ENCODE data around the gene CHMP4A. TPM values are rescaled to one million over a fixed set of nuclear protein-coding genes. Genes with fewer than 3 reads are reported as not detected.

The CHMP4A gene
- total RNA-seq, 1 experiment from 2014 or later = 56.7 TPM

DNA sequence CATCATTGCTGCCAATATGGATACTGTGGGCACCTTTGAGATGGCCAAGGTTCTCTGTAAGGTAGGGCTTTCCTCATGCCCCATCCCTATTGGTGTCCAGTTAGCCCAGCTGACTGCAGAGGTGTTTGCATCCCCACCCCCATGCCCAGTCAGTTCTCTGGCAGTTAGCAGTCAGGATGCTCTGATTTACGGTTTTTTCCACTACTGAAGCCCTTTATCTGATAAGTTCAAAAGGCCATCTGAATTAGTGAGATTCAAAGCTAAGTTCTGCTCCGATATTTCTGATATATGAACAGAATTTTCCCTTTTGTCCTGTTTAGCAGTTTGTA lies 20.2 kb upstream of the CHMP4A start:
- POLR2A ChIA-PET (ENCODE audit: low non-redundant PET) = interaction anchor here (0.6 kb wide), 2 partner anchors 8 to 14 kb away, joined by 3 to 14 read pairs; no protein-coding TSS in a partner anchor
- H3K27ac ChIP-seq (ENCODE audit: low read depth, low read length, poor library complexity, severe bottlenecking) = peak overlapping the region; percentile 88

GRCh38 chr14:24232645-24233537 lies 19.6 kb upstream of the CHMP4A start, which contains the start of gene GMPR2:
Gene GMPR2, plus strand, starts transcription at chr14:24232929. Its CDS starts 325 bp downstream, at chr14:24233254.
- no peak for DNase-seq (ENCODE audit: low spot score)
- intact Hi-C loops (cut with micrococcal nuclease; ENCODE audit: unreplicated experiment) = loop anchor here (1.0 kb wide), 1 partner anchor 20 kb away; the partner anchor contains the start of gene CHMP4A
- POLR2A ChIA-PET (ENCODE audit: low non-redundant PET) = interaction anchor here (0.6 to 0.7 kb wide), 2 partner anchors 13 to 1764 kb away, joined by 3 to 14 read pairs; no protein-coding TSS in a partner anchor
- Histone ChIP-seq H3K4me1 (ENCODE audit: insufficient read depth, low read length, poor library complexity, severe bottlenecking) (peaks cover 15% of the 10 kb centered on the region), H3K27ac (ENCODE audit: low read depth, low read length, poor library complexity, severe bottlenecking) (peak within 1 kb of the TSS; percentile 88), H3K9me3 (ENCODE audit: low read depth, low read length, poor library complexity, severe bottlenecking) (no peaks in the 10 kb centered on the region), H3K27me3 (replicated peaks; ENCODE audit: insufficient read depth, low read depth, low read length, poor library complexity) (no peaks in the 10 kb centered on the region), H3K4me3 (ENCODE audit: low read depth, low read length, poor library complexity, severe bottlenecking) (peak within 1 kb of the TSS; percentile 77), H3K36me3 (ENCODE audit: insufficient read depth, low read length, poor library complexity, severe bottlenecking) (peaks cover 35% of the 10 kb centered on the region)
- no peak for TF ChIP-seq EZH2 (IDR thresholded peaks at IDR 0.05; ENCODE audit: borderline replicate concordance, low read depth, low read length, poor library complexity, severe bottlenecking)
- TF ChIP-seq CTCF (conservative IDR thresholded peaks at IDR 0.05; ENCODE audit: low read depth, low read length) = no peak
- BruUV-seq (replicated peaks) = TSS peak; percentile 67
- CTCF ChIA-PET = no interaction called here

More for the DNA sequence above, 20.2 kb upstream of the CHMP4A start:
- no peaks in the 10 kb centered on the region for H3K27me3 ChIP-seq (replicated peaks; ENCODE audit: insufficient read depth, low read depth, low read length, poor library complexity)
- peaks cover 15% of the 10 kb centered on the region for H3K4me1 ChIP-seq (ENCODE audit: insufficient read depth, low read length, poor library complexity, severe bottlenecking)
- peak overlapping the region; percentile 77 for H3K4me3 ChIP-seq (ENCODE audit: low read depth, low read length, poor library complexity, severe bottlenecking)
- TF ChIP-seq EZH2 (IDR thresholded peaks at IDR 0.05; ENCODE audit: borderline replicate concordance, low read depth, low read length, poor library complexity, severe bottlenecking) = no peak
- TF ChIP-seq CTCF (conservative IDR thresholded peaks at IDR 0.05; ENCODE audit: low read depth, low read length) = no peak
- H3K36me3 ChIP-seq (ENCODE audit: insufficient read depth, low read length, poor library complexity, severe bottlenecking) = peaks cover 36% of the 10 kb centered on the region
- CTCF ChIA-PET = no interaction called here
- H3K9me3 ChIP-seq (ENCODE audit: low read depth, low read length, poor library complexity, severe bottlenecking) = no peaks in the 10 kb centered on the region
- BruUV-seq (replicated peaks) = no TSS peak
- DNase-seq (ENCODE audit: low spot score) = no peak
- intact Hi-C loops (cut with micrococcal nuclease; ENCODE audit: unreplicated experiment) = no loop called here

DNA sequence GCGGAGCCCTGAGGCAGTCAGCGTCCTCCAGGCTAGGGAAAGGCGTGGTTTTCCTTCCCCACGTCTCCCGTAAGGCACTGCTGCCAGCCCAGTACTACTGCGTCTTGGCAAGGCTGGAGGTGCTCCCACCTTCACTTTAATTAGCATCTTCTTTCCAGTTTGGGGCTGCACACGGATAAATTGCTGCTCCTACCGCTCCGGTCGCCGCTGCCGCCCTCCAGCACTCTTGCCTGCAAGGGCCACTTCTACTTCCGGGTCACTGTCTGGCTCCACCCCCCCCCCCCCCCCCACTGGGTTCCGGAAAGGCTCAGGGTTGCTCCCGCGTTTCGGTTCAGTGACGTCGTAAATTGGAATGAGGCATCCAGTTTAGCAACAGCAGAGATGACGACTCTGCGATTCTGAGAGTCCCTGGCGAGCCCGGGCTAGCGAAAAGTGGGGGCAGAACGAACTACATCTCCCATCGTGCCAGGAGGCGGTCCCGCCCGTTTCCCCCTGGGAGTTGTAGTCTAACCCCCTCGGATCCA lies 18.9 kb upstream of the CHMP4A start, which contains the start of gene NEDD8:
Gene NEDD8, minus strand, starts transcription at position 247 of the 524 bp plus-strand sequence. Its CDS starts 100 bp downstream, at position 147.
- intact Hi-C loops (cut with micrococcal nuclease; ENCODE audit: unreplicated experiment) = loop anchor here (1.0 kb wide), 1 partner anchor 19 kb away; the partner anchor contains the start of gene CHMP4A
- Histone ChIP-seq H3K36me3 (ENCODE audit: insufficient read depth, low read length, poor library complexity, severe bottlenecking) (peaks cover 29% of the 10 kb centered on the region), H3K4me3 (ENCODE audit: low read depth, low read length, poor library complexity, severe bottlenecking) (peak within 1 kb of the TSS; percentile 77), H3K9me3 (ENCODE audit: low read depth, low read length, poor library complexity, severe bottlenecking) (no peaks in the 10 kb centered on the region), H3K4me1 (ENCODE audit: insufficient read depth, low read length, poor library complexity, severe bottlenecking) (peaks cover 15% of the 10 kb centered on the region), H3K27me3 (replicated peaks; ENCODE audit: insufficient read depth, low read depth, low read length, poor library complexity) (no peaks in the 10 kb centered on the region), H3K27ac (ENCODE audit: low read depth, low read length, poor library complexity, severe bottlenecking) (peak within 1 kb of the TSS; percentile 88)
- CTCF ChIA-PET = no interaction called here
- TF ChIP-seq CTCF (conservative IDR thresholded peaks at IDR 0.05; ENCODE audit: low read depth, low read length) (no peak), EZH2 (IDR thresholded peaks at IDR 0.05; ENCODE audit: borderline replicate concordance, low read depth, low read length, poor library complexity, severe bottlenecking) (no peak)
- peak; percentile 98 for DNase-seq (ENCODE audit: low spot score)
- no TSS peak for BruUV-seq (replicated peaks)
- POLR2A ChIA-PET (ENCODE audit: low non-redundant PET) = interaction anchor here (0.7 kb wide), 1 partner anchor 1763 kb away, joined by 3 read pairs; no protein-coding TSS in a partner anchor
